Subcutaneous preadipocyte (primary cell): ENCODE data around the gene CCL21. TPM values are rescaled to one million over a fixed set of nuclear protein-coding genes. Genes with fewer than 3 reads are reported as not detected.

ENCODE experiments used
- small RNA-seq: library from RNA; depleted of rRNA; stranded (forward); fragments of <200 nt; gene quantifications from one replicate; pipeline ENCODE3, GENCODE V24; 2012
- total RNA-seq: library from RNA; depleted of rRNA; stranded (reverse); fragments of >200 nt; gene quantifications from 2 replicates; pipeline ENCODE4 v1.2.3, GENCODE V29; 2012

Gene CCL21, protein sequence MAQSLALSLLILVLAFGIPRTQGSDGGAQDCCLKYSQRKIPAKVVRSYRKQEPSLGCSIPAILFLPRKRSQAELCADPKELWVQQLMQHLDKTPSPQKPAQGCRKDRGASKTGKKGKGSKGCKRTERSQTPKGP
- total RNA-seq = not detected in 2 replicates

GRCh38 chr9:34710023-34710422 lies at the start of gene CCL21:
CCL21 (minus strand) TSS chr9:34710136; CDS start chr9:34710066, 70 bp downstream.

GRCh38 chr9:34690983-34691935 lies 18.7 kb downstream of the CCL21 start, which contains the start of gene CCL19:
CCL19 (minus strand) TSS chr9:34691276; CDS start chr9:34691139, 137 bp downstream.

GRCh38 chr9:34662526-34663302 lies 47.2 kb downstream of the CCL21 start, which contains the start of gene CCL27:
CCL27 (minus strand) TSS chr9:34662657; CDS start chr9:34662633, 24 bp downstream.

Small RNA genes within 50 kb of the gene (small RNA-seq; reads per million reads assigned to genes)
- not detected for gene CCL27

Other genes starting within 250 kb of the CCL21 start
- under 0.01 TPM in 1 of 2 replicates, not detected in the other for gene ENHO, start 187.1 kb downstream of the CCL21 start, total RNA-seq
- gene CNTFR, start 120.4 kb downstream of the CCL21 start, total RNA-seq = 0.20 and 0.37 TPM in 2 replicates
- 28.0 and 28.7 TPM in 2 replicates for gene RPP25L, start 98.0 kb downstream of the CCL21 start, total RNA-seq
- gene DCTN3, start 89.6 kb downstream of the CCL21 start, total RNA-seq = 76.8 and 112 TPM in 2 replicates
- gene ARID3C, start 81.1 kb downstream of the CCL21 start, total RNA-seq = under 0.01 TPM in 1 of 2 replicates, not detected in the other
- gene SIGMAR1, start 72.3 kb downstream of the CCL21 start, total RNA-seq = 124 and 130 TPM in 2 replicates
- 23.5 and 33.4 TPM in 2 replicates for gene GALT, start 63.5 kb downstream of the CCL21 start, total RNA-seq
- gene IL11RA, start 58.0 kb downstream of the CCL21 start, total RNA-seq = 6.1 and 15.1 TPM in 2 replicates
- gene CCL27, start 47.5 kb downstream of the CCL21 start, total RNA-seq = not detected in 2 replicates
- gene CCL19, start 18.9 kb downstream of the CCL21 start, total RNA-seq = not detected in 2 replicates
- gene PHF24, start 248.1 kb upstream of the CCL21 start, total RNA-seq = not detected in 2 replicates